Large intestine (tissue), 3 donors: ENCODE results near the gene RETSAT. TPM values are rescaled to one million over a fixed set of nuclear protein-coding genes. Genes with fewer than 3 reads are reported as not detected.
"Not testable (repeated sequence)": the region's sequence is repeated elsewhere in the genome, so short reads cannot be mapped to it uniquely, and the experiment has no call there.

ENCODE experiments used
- DNase-seq, 2 donors: peaks; one replicate each; pipeline versions ENCODE4 v3.0.0 to v3.0.0-alpha.2; 2013
- H3K27ac ChIP-seq: one replicate; pipeline ENCODE4 v1.5.1; 2013; ENCODE audit warnings: low read length
- H3K27me3 ChIP-seq: 2 replicates; pipeline ENCODE4 v1.6.1; 2013; ENCODE audit warnings: low read length; ENCODE audit not compliant: control insufficient read depth, insufficient read depth
- H3K36me3 ChIP-seq: 2 replicates; pipeline ENCODE4 v1.6.1; 2013; ENCODE audit warnings: low read length; ENCODE audit not compliant: control insufficient read depth, insufficient read depth
- H3K4me1 ChIP-seq: one replicate; pipeline ENCODE4 v1.6.1; 2013; ENCODE audit warnings: low read length; ENCODE audit not compliant: control insufficient read depth, insufficient read depth
- H3K4me3 ChIP-seq: one replicate; pipeline ENCODE4 v1.5.1; 2013; ENCODE audit warnings: low read length
- H3K9me3 ChIP-seq: one replicate; pipeline ENCODE4 v1.6.1; 2013; ENCODE audit warnings: mild to moderate bottlenecking, low read depth, low read length, moderate library complexity; ENCODE audit not compliant: control insufficient read depth
- WGBS: methylation state at CpG from one replicate; pipeline ENCODE4 v1.1.5; 2013; ENCODE audit warnings: low lambda C conversion rate; ENCODE audit not compliant: insufficient coverage; 5-methylcytosine and 5-hydroxymethylcytosine counted together
- polyA plus RNA-seq: library from polyadenylated mRNA; unstranded; fragments of 120-200 nt; gene quantifications from one replicate; pipeline ENCODE4 v1.2.1, GENCODE V29; 2013

The RETSAT gene
- polyA plus RNA-seq, 1 donor, result 56.8 TPM

- Histone ChIP-seq H3K4me3 (no peak overlapping the region), H3K36me3 (peaks cover 35% of the 10 kb centered on the region), H3K27me3 (no peaks in the 10 kb centered on the region), H3K27ac (no peak overlapping the region), H3K4me1 (peaks cover 7% of the 10 kb centered on the region), H3K9me3 (no peaks in the 10 kb centered on the region)
- no CpG with 5 or more reads among the region's 2 CpGs for WGBS
- no peak for DNase-seq
Measured at GRCh38 chr2:85356186-85356585, 1.9 kb upstream of the RETSAT start.

DNA sequence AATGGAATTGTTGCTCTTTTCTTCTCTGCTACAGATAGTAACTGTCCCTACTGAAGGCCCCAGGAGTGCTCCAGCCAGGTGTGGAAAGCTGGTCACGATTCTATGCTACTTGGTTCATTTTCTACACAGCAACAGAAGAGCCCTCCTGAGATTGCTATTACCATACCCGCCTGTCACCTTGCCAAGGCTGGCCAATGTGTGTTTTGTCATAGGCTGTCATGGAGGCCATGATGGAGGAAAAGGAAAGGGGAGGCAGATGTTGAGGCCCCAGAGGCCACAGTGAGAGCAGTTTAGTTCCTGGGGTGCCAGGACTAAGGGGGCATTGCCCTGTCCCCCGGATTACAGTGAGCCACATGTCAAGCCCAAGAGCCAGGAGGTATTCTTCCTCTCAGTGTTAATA, 1.2 kb upstream of the RETSAT start:
- no peaks in the 10 kb centered on the region for H3K9me3 ChIP-seq
- no CpG with 5 or more reads among the region's 3 CpGs for WGBS
- no peaks in the 10 kb centered on the region for H3K27me3 ChIP-seq
- H3K4me1 ChIP-seq, result peaks cover 7% of the 10 kb centered on the region
- H3K4me3 ChIP-seq, result peak overlapping the region; percentile 79
- DNase-seq, result no peak
- H3K27ac ChIP-seq, result no peak overlapping the region
- H3K36me3 ChIP-seq, result peaks cover 39% of the 10 kb centered on the region

- H3K4me3 ChIP-seq, result peak overlapping the region; percentile 79
- H3K4me1 ChIP-seq, result peaks cover 7% of the 10 kb centered on the region
- peaks cover 40% of the 10 kb centered on the region for H3K36me3 ChIP-seq
- WGBS, result no CpG with 5 or more reads among the region's 10 CpGs
- H3K9me3 ChIP-seq, result no peaks in the 10 kb centered on the region
- peak overlapping the region; percentile 92 for H3K27ac ChIP-seq
- no peaks in the 10 kb centered on the region for H3K27me3 ChIP-seq
- peak in 1 of 2 donors; percentile 27 for DNase-seq
Measured at GRCh38 chr2:85355073-85355410, 714 bp upstream of the RETSAT start.

- Histone ChIP-seq H3K9me3 (no peaks in the 10 kb centered on the region), H3K27me3 (no peaks in the 10 kb centered on the region), H3K27ac (peak overlapping the region; percentile 92), H3K36me3 (peaks cover 49% of the 10 kb centered on the region), H3K4me3 (peak overlapping the region; percentile 79), H3K4me1 (peaks cover 7% of the 10 kb centered on the region)
- peak; percentile 71 to 86 for DNase-seq
- WGBS, result no CpG with 5 or more reads among the region's 16 CpGs
Measured at GRCh38 chr2:85353876-85354285, 447 bp downstream of the RETSAT start.

DNA sequence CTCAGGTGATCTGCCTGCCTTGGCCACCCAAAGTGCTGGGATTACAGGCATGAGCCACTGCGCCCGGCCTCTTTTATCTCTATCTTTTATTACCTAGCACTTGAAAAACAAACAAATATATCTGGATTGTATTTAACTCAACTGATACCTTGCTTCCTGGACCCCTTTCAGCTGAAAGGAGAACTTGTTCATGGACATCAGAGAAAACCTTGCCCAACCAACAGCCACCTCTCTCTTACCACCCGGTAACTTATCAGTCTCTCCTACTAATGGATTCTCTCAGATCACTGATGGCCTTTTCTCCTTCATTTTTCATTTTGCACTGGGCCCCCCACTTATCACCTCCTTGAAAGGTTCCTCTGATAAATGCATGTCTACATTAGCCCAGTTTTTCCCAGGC, 6.7 kb downstream of the RETSAT start:
- H3K36me3 ChIP-seq, result peaks cover 70% of the 10 kb centered on the region
- no peak overlapping the region for H3K4me3 ChIP-seq
- WGBS, result 0% methylated on average over 3 of the region's 3 CpGs
- no peaks in the 10 kb centered on the region for H3K27me3 ChIP-seq
- H3K27ac ChIP-seq, result peak overlapping the region; percentile 48
- no peaks in the 10 kb centered on the region for H3K9me3 ChIP-seq
- peak in 1 of 2 donors; percentile 75 for DNase-seq
- H3K4me1 ChIP-seq, result peaks cover 6% of the 10 kb centered on the region

DNA sequence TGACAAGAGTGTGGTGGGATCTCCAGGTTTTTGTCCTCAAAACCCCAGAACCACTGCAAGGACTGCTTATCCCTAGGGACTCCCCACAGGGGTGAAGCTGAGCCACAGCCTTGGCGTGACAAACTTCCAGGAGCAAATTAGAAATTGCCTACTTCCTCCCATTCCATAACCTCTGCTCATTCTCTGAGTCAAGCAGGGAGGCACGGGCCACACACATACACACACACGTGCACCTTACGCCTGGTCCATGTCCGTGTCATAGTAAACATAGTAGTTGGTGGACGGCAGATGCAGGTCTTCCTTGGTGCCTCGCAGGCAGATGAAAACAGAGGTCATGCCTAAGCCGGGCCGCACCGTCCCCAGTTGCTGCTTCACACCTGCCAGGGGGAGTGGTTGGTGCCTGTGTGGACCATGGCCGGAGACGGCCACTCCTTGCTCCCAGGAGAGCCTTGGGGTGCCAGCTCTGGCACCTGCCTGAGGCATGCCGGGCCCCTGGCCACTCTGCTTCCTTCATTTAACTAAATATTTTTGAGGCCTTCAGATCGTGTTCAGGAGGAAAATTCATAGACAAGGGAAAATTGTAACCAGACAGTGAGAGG, 9.9 kb downstream of the RETSAT start:
- Histone ChIP-seq H3K36me3 (peaks cover 52% of the 10 kb centered on the region), H3K4me3 (no peak overlapping the region), H3K9me3 (no peaks in the 10 kb centered on the region), H3K27ac (no peak overlapping the region), H3K27me3 (no peaks in the 10 kb centered on the region), H3K4me1 (peaks cover 5% of the 10 kb centered on the region)
- DNase-seq, result no peak
- WGBS, result 70% methylated on average over 2 of the region's 14 CpGs

- peaks cover 47% of the 10 kb centered on the region for H3K36me3 ChIP-seq
- not testable (repeated sequence) for H3K27me3 ChIP-seq, H3K4me1 ChIP-seq, H3K9me3 ChIP-seq, H3K27ac ChIP-seq, H3K4me3 ChIP-seq
- DNase-seq, result peak in 1 of 2 donors; percentile 41
- WGBS, result no CpG with 5 or more reads among the region's 10 CpGs
Measured at GRCh38 chr2:85343207-85343895, 11.0 kb downstream of the RETSAT start.

DNA sequence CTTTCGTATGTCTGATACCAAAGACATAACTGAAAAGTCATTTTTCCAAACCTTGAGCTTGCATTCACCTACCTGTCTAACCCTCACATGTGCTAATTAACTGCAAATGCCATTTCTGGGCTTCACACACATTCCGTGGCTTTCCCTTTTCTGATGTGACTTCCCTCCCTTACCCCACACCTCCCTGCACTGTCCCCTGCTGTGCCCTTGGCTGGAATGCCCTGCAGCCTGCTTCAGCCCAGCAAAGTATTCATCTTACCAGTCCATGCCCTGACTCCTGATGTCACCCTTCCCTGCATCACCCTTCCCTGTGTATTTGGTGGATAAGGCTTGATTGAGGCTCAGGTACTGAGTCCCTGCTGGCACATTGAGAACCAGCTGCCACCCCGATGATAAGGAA, 12.2 kb downstream of the RETSAT start:
- WGBS, result 90% methylated on average over 2 of the region's 3 CpGs
- no peaks in the 10 kb centered on the region for H3K9me3 ChIP-seq
- H3K36me3 ChIP-seq, result peaks cover 41% of the 10 kb centered on the region
- H3K4me1 ChIP-seq, result no peaks in the 10 kb centered on the region
- H3K27me3 ChIP-seq, result no peaks in the 10 kb centered on the region
- no peak overlapping the region for H3K27ac ChIP-seq
- no peak for DNase-seq
- H3K4me3 ChIP-seq, result no peak overlapping the region

DNA sequence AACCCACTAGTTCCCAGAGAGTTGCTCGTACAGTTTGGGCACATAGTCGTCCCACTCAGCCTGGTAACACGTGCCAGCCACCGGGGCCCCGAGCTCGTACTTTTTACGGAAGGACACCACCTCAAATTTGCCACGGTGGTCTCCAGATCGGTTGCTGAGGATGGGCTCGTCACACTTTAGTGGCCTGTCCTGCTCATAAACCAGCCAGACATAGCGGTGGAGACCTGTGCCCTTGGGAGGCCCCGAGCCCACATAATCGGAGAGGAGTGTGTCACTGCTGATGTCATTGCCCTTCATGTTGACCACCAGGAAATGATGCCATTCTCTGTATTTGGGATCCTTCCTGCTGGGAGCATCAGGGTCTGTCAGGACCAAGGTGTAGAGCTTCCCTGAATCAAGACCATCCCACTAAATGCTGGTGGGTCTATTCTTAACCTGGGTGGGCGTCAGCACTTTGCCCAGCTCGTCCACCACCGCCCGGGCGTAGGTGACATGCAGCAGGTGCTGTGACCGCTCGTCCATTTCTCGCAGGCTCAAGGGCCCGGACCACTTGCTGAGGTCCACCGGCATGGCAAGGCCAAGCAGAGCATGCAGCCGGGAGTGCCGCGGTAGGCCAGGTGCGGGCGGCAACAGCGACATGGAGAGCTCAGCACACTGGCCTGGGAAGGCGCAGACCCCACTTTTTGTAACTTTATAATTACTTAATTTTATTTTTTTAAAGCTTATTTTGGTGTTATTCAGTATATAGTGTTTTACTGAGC, 12.9 kb downstream of the RETSAT start:
- Histone ChIP-seq H3K36me3 (peaks cover 36% of the 10 kb centered on the region), H3K27ac (no peak overlapping the region), H3K27me3 (no peaks in the 10 kb centered on the region), H3K4me3 (no peak overlapping the region), H3K9me3 (no peaks in the 10 kb centered on the region), H3K4me1 (no peaks in the 10 kb centered on the region)
- DNase-seq, result no peak
- WGBS, result 100% methylated on average over 1 of the region's 30 CpGs

GRCh38 chr2:85340034-85340892, 14.1 kb downstream of the RETSAT start:
- H3K4me1 ChIP-seq, result peaks cover 2% of the 10 kb centered on the region
- no peak overlapping the region for H3K4me3 ChIP-seq
- peaks cover 25% of the 10 kb centered on the region for H3K36me3 ChIP-seq
- no peak overlapping the region for H3K27ac ChIP-seq
- WGBS, result 45% methylated on average over 2 of the region's 13 CpGs
- no peaks in the 10 kb centered on the region for H3K9me3 ChIP-seq
- no peaks in the 10 kb centered on the region for H3K27me3 ChIP-seq
- no peak for DNase-seq
